ENCODE results near the gene PIK3R1. TPM values are rescaled to one million over a fixed set of nuclear protein-coding genes. Genes with fewer than 3 reads are reported as not detected.
A peak's percentile ranks its signal among the peaks of the same experiment; 100 is the strongest.

The PIK3R1 gene
- total RNA-seq, 1 donor = 26.8 TPM

- TF ChIP-seq, protein P1, sequence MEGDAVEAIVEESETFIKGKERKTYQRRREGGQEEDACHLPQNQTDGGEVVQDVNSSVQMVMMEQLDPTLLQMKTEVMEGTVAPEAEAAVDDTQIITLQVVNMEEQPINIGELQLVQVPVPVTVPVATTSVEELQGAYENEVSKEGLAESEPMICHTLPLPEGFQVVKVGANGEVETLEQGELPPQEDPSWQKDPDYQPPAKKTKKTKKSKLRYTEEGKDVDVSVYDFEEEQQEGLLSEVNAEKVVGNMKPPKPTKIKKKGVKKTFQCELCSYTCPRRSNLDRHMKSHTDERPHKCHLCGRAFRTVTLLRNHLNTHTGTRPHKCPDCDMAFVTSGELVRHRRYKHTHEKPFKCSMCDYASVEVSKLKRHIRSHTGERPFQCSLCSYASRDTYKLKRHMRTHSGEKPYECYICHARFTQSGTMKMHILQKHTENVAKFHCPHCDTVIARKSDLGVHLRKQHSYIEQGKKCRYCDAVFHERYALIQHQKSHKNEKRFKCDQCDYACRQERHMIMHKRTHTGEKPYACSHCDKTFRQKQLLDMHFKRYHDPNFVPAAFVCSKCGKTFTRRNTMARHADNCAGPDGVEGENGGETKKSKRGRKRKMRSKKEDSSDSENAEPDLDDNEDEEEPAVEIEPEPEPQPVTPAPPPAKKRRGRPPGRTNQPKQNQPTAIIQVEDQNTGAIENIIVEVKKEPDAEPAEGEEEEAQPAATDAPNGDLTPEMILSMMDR (IDR thresholded peaks at IDR 0.05; ENCODE audit: extremely low read depth, low read depth, low read length) = no peak
- H4K20me1 ChIP-seq (ENCODE audit: insufficient read depth, low read length) = peaks cover 5% of the 10 kb centered on the region
- no peak overlapping the region for H2AFZ ChIP-seq (ENCODE audit: low read length)
- DNase-seq (ENCODE audit: insufficient read length, low spot score, missing footprints) = no peak
- peaks cover 51% of the 10 kb centered on the region for H3K79me2 ChIP-seq (ENCODE audit: insufficient read depth, low read length)
- H3K4me2 ChIP-seq (ENCODE audit: insufficient read depth, low read length) = no peak overlapping the region
- H3K9me3 ChIP-seq (ENCODE audit: low read depth, low read length) = no peaks in the 10 kb centered on the region
- no peak overlapping the region for H3K27ac ChIP-seq (ENCODE audit: low read depth, low read length)
- no peaks in the 10 kb centered on the region for H3K27me3 ChIP-seq (ENCODE audit: insufficient read depth, low read length)
- H3K4me3 ChIP-seq (ENCODE audit: insufficient read depth, low read length) = no peak overlapping the region
- peaks cover 19% of the 10 kb centered on the region for H3K4me1 ChIP-seq (ENCODE audit: insufficient read depth, low read length)
- no peaks in the 10 kb centered on the region for H3K36me3 ChIP-seq (ENCODE audit: insufficient read depth, low read length)
Observed at GRCh38 chr5:68260467-68260866, 44.9 kb downstream of the PIK3R1 start.

GRCh38 chr5:68261169-68261568 lies 45.6 kb downstream of the PIK3R1 start:
- no peak overlapping the region for H2AFZ ChIP-seq (ENCODE audit: low read length)
- peaks cover 46% of the 10 kb centered on the region for H3K79me2 ChIP-seq (ENCODE audit: insufficient read depth, low read length)
- H3K4me3 ChIP-seq (ENCODE audit: insufficient read depth, low read length) = no peak overlapping the region
- H3K36me3 ChIP-seq (ENCODE audit: insufficient read depth, low read length) = no peaks in the 10 kb centered on the region
- no peak for DNase-seq (ENCODE audit: insufficient read length, low spot score, missing footprints)
- H4K20me1 ChIP-seq (ENCODE audit: insufficient read depth, low read length) = peaks cover 5% of the 10 kb centered on the region
- H3K27ac ChIP-seq (ENCODE audit: low read depth, low read length) = no peak overlapping the region
- TF ChIP-seq, protein P1 (IDR thresholded peaks at IDR 0.05; ENCODE audit: extremely low read depth, low read depth, low read length) = no peak
- peaks cover 26% of the 10 kb centered on the region for H3K4me1 ChIP-seq (ENCODE audit: insufficient read depth, low read length)
- H3K9me3 ChIP-seq (ENCODE audit: low read depth, low read length) = no peaks in the 10 kb centered on the region
- H3K4me2 ChIP-seq (ENCODE audit: insufficient read depth, low read length) = no peak overlapping the region
- no peaks in the 10 kb centered on the region for H3K27me3 ChIP-seq (ENCODE audit: insufficient read depth, low read length)

DNA sequence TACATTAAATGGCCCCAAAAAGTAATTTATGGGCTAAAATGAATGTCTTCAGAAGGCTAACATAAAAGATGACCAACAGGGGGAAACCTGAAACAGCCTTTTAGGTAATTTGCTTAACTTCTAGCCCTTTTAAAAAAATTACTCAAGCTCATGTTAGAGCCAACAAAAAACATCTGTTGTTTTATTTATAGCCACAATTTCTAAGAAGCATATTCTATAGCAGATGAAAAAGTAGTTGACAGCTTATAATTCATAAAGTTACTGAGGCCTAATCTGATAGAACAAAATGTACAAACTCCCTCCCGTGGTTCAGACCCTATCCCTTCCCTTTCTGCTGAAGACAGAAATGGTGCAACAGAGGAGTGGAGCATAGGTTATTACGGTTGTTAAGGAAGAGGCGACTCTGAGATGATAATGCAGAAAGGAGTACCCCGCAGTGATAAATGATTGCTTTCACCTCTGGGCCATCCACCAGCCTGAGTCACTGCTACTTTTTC lies 46.1 kb downstream of the PIK3R1 start:
- Histone ChIP-seq H3K9me3 (ENCODE audit: low read depth, low read length) (no peaks in the 10 kb centered on the region), H3K4me3 (ENCODE audit: insufficient read depth, low read length) (no peak overlapping the region), H4K20me1 (ENCODE audit: insufficient read depth, low read length) (peaks cover 5% of the 10 kb centered on the region), H3K4me1 (ENCODE audit: insufficient read depth, low read length) (peaks cover 31% of the 10 kb centered on the region), H3K27me3 (ENCODE audit: insufficient read depth, low read length) (no peaks in the 10 kb centered on the region), H3K79me2 (ENCODE audit: insufficient read depth, low read length) (peaks cover 48% of the 10 kb centered on the region), H3K4me2 (ENCODE audit: insufficient read depth, low read length) (no peak overlapping the region), H2AFZ (ENCODE audit: low read length) (no peak overlapping the region), H3K27ac (ENCODE audit: low read depth, low read length) (no peak overlapping the region), H3K36me3 (ENCODE audit: insufficient read depth, low read length) (no peaks in the 10 kb centered on the region)
- DNase-seq (ENCODE audit: insufficient read length, low spot score, missing footprints) = no peak
- TF ChIP-seq, protein P1 (IDR thresholded peaks at IDR 0.05; ENCODE audit: extremely low read depth, low read depth, low read length) = peak; percentile 23

DNA sequence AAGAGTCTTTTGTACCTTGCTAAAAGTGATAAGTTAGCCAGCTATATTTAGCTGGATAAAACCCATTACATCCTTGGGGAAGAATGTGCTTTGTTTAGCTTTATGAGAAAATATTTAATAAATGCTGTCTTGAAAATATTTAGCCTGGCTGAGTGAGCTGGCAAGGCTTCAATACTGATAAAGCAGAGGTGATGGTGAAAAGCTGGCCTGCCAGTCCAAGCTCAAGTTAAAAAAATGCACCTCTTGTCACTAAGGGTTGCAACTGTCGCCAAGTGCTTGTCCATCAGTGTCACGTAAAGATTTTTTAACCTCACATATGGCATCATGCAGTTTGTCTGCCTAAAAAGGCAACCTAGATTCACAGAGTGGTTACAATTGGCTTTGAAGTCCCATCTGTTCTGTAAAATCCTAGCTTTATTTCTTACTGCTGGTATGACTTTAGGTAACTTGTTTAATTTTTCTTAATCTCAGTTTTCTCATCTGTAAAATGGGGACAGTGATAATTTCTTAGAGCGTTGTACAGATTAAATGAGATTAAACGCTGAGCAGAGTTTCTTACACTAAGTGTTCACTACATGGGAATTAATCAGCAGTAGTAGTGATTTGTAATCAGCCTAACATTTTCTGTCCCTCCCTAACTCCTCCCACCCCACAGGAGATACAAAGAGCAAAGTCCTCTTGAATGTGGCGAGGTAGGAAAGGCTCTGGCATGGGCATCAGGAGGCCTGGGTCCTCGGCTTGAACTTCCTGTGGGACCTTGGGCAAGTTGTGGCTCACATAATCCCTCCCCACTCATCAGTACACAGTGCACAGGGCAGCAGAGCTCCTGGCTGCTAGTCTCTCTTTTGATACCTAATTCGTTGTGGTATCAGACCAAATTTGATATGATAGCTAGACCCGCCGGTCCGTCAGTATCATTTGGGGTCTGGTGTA lies 48.7 kb downstream of the PIK3R1 start:
- Histone ChIP-seq H3K9me3 (ENCODE audit: low read depth, low read length) (no peaks in the 10 kb centered on the region), H2AFZ (ENCODE audit: low read length) (no peak overlapping the region), H3K79me2 (ENCODE audit: insufficient read depth, low read length) (peaks cover 46% of the 10 kb centered on the region), H3K27ac (ENCODE audit: low read depth, low read length) (peak overlapping the region; percentile 51), H3K4me1 (ENCODE audit: insufficient read depth, low read length) (peaks cover 43% of the 10 kb centered on the region), H3K4me2 (ENCODE audit: insufficient read depth, low read length) (no peak overlapping the region), H4K20me1 (ENCODE audit: insufficient read depth, low read length) (peaks cover 5% of the 10 kb centered on the region), H3K4me3 (ENCODE audit: insufficient read depth, low read length) (no peak overlapping the region), H3K27me3 (ENCODE audit: insufficient read depth, low read length) (no peaks in the 10 kb centered on the region), H3K36me3 (ENCODE audit: insufficient read depth, low read length) (no peaks in the 10 kb centered on the region)
- TF ChIP-seq, protein P1 (IDR thresholded peaks at IDR 0.05; ENCODE audit: extremely low read depth, low read depth, low read length) = no peak
- no peak for DNase-seq (ENCODE audit: insufficient read length, low spot score, missing footprints)
